H1 (cell line): ENCODE data around the gene RBBP9. TPM values are rescaled to one million over a fixed set of nuclear protein-coding genes. Genes with fewer than 3 reads are reported as not detected.

ENCODE experiments used
- CTCF ChIA-PET: fragments of 300-600 bp; sonication (Branson Sonifier 250); formaldehyde crosslinking; loops from one replicate; lab custom pipeline; 2021; ENCODE audit not compliant: partially characterized antibody; lab: Charles Lee
- POLR2A ChIA-PET: fragments of 300-600 bp; sonication (Branson Sonifier 250); formaldehyde crosslinking; loops from one replicate; lab custom pipeline; 2021; ENCODE audit warnings: inconsistent platforms; ENCODE audit not compliant: partially characterized antibody; lab: Charles Lee
- DNase-seq, 2 experiments: peaks; one replicate each; pipeline versions ENCODE4 v3.0.0 to v3.0.0-alpha.2; 2010 to 2022; ENCODE audit warnings: low spot score in 2 of 2, low read depth in 1 of 2, mixed read lengths in 1 of 2
- FAIRE-seq: peaks from 2 replicates; lab custom pipeline; 2011; peaks lifted over from hg19 to GRCh38; lab: Jason Lieb, UNC
- H2AFZ ChIP-seq: 2 replicates; pipeline ENCODE4 v1.8.1; 2012; ENCODE audit warnings: low read length, inconsistent platforms
- H2AK5ac ChIP-seq: 2 replicates; pipeline ENCODE4 v1.6.1; 2013; ENCODE audit warnings: low read depth, low read length
- H2BK120ac ChIP-seq: replicated peaks from 2 replicates; pipeline ENCODE3; 2013; ENCODE audit warnings: low read depth, low read length, inconsistent platforms
- H2BK12ac ChIP-seq: 2 replicates; pipeline ENCODE4 v1.6.1; 2013; ENCODE audit warnings: low read depth, low read length
- H2BK15ac ChIP-seq: 2 replicates; pipeline ENCODE4 v1.6.1; 2013; ENCODE audit warnings: low read length
- H2BK20ac ChIP-seq: 2 replicates; pipeline ENCODE4 v1.6.1; 2013; ENCODE audit warnings: low read length
- H2BK5ac ChIP-seq: 2 replicates; pipeline ENCODE4 v1.6.1; 2013; ENCODE audit warnings: low read depth, low read length
- H3K14ac ChIP-seq: 2 replicates; pipeline ENCODE4 v1.6.1; 2013; ENCODE audit warnings: inconsistent platforms; ENCODE audit not compliant: insufficient read length
- H3K18ac ChIP-seq: 2 replicates; pipeline ENCODE4 v1.6.1; 2013; ENCODE audit warnings: low read length; ENCODE audit errors: extremely low read depth
- H3K23ac ChIP-seq: 2 replicates; pipeline ENCODE4 v1.6.1; 2013; ENCODE audit warnings: inconsistent platforms; ENCODE audit not compliant: insufficient read length
- H3K23me2 ChIP-seq: 2 replicates; pipeline ENCODE4 v1.6.1; 2013; ENCODE audit warnings: low read depth, low read length
- H3K27ac ChIP-seq: 2 replicates; pipeline ENCODE4 v1.6.1; 2011; ENCODE audit warnings: low read depth, low read length, inconsistent platforms
- H3K27me3 ChIP-seq, 4 experiments: replicated peaks in 1 of 4; 1 replicate in 1 of 4; 2 replicates in 3 of 4; pipeline versions ENCODE4 v1.6.1 to v1.8.1; 2011 to 2013; ENCODE audit warnings: low read length in 3 of 4, mild to moderate bottlenecking in 3 of 4, inconsistent platforms in 2 of 4, mixed read lengths in 2 of 4, moderate library complexity in 1 of 4; ENCODE audit not compliant: control insufficient read depth in 3 of 4, insufficient read depth in 3 of 4; ENCODE audit errors: extremely low read depth in 1 of 4
- H3K36me3 ChIP-seq, 4 experiments: 2 replicates each; pipeline versions ENCODE4 v1.6.1 to v1.8.1; 2011 to 2013; ENCODE audit warnings: mild to moderate bottlenecking in 4 of 4, low read length in 3 of 4, moderate library complexity in 2 of 4, control low read depth in 1 of 4, inconsistent platforms in 1 of 4; ENCODE audit not compliant: insufficient read depth in 4 of 4, control insufficient read depth in 2 of 4
- H3K4ac ChIP-seq: replicated peaks from 2 replicates; pipeline ENCODE3; 2013; ENCODE audit warnings: low read length, low read depth, mixed read lengths, inconsistent platforms; ENCODE audit not compliant: insufficient read length
- H3K4me1 ChIP-seq, 4 experiments: replicated peaks in 1 of 4; 1 replicate in 1 of 4; 2 replicates in 3 of 4; pipeline versions ENCODE4 v1.6.1 to v1.8.1; 2011 to 2013; ENCODE audit warnings: low read length in 3 of 4, inconsistent platforms in 2 of 4, mixed read lengths in 1 of 4; ENCODE audit not compliant: insufficient read depth in 4 of 4, control insufficient read depth in 3 of 4
- H3K4me2 ChIP-seq, 2 experiments: 2 replicates each; pipeline versions ENCODE4 v1.6.1 to v1.8.1; 2011 to 2013; ENCODE audit warnings: low read depth in 2 of 2, low read length in 2 of 2, control low read depth in 1 of 2, inconsistent platforms in 1 of 2, mild to moderate bottlenecking in 1 of 2; ENCODE audit not compliant: insufficient read depth in 1 of 2
- H3K4me3 ChIP-seq, 4 experiments: fragments of 200-600, 300-600 bp in 1 of 4; sonication (generic), shearing (Covaris generic), sonication (Bioruptor Twin) in 1 of 4; 2 replicates each; pipeline versions ENCODE4 v1.5.1 to v1.8.1; 2011 to 2016; ENCODE audit warnings: low read length in 4 of 4, low read depth in 3 of 4, control low read depth in 2 of 4, inconsistent platforms in 2 of 4, mild to moderate bottlenecking in 2 of 4, mixed read lengths in 1 of 4, moderate library complexity in 1 of 4; ENCODE audit not compliant: insufficient read depth in 2 of 4; ENCODE audit errors: extremely low read depth in 1 of 4
- H3K56ac ChIP-seq: replicated peaks from 2 replicates; pipeline ENCODE3; 2013; ENCODE audit warnings: low read depth, mild to moderate bottlenecking, mixed read lengths, low read length, inconsistent platforms; ENCODE audit not compliant: insufficient read length
- H3K79me1 ChIP-seq: 2 replicates; pipeline ENCODE4 v1.6.1; 2013; ENCODE audit warnings: low read depth, low read length, control low read depth
- H3K79me2 ChIP-seq, 2 experiments: 2 replicates each; pipeline versions ENCODE4 v1.6.1 to v1.8.1; 2012 to 2013; ENCODE audit warnings: low read length in 2 of 2, mild to moderate bottlenecking in 2 of 2, inconsistent platforms in 1 of 2; ENCODE audit not compliant: insufficient read depth in 2 of 2, control insufficient read depth in 1 of 2
- H3K9ac ChIP-seq, 4 experiments: replicated peaks in 1 of 4; 1 replicate in 1 of 4; 2 replicates in 3 of 4; pipeline versions ENCODE4 v1.6.1 to v1.8.1; 2011 to 2013; ENCODE audit warnings: low read depth in 3 of 4, low read length in 3 of 4, control low read depth in 2 of 4, mild to moderate bottlenecking in 2 of 4, moderate library complexity in 2 of 4, inconsistent platforms in 1 of 4; ENCODE audit errors: extremely low read depth in 1 of 4
- H3K9me3 ChIP-seq, 2 experiments: 2 replicates each; pipeline versions ENCODE4 v1.6.1 to v1.8.1; 2012 to 2013; ENCODE audit warnings: mild to moderate bottlenecking in 2 of 2, moderate library complexity in 2 of 2, control low read depth in 1 of 2, inconsistent platforms in 1 of 2, low read depth in 1 of 2, low read length in 1 of 2, mixed read lengths in 1 of 2; ENCODE audit not compliant: insufficient read depth in 2 of 2
- H4K20me1 ChIP-seq, 2 experiments: replicated peaks in 1 of 2; 2 replicates each; pipeline versions ENCODE3 to v1.8.1; 2011 to 2013; ENCODE audit warnings: inconsistent platforms in 2 of 2, low read length in 2 of 2, mild to moderate bottlenecking in 1 of 2; ENCODE audit not compliant: insufficient read depth in 2 of 2, control insufficient read depth in 1 of 2
- H4K5ac ChIP-seq: 2 replicates; pipeline ENCODE4 v1.6.1; 2013; ENCODE audit warnings: low read length, low read depth, mixed read lengths, inconsistent platforms; ENCODE audit not compliant: insufficient read length
- H4K8ac ChIP-seq: 2 replicates; pipeline ENCODE4 v1.8.0; 2013; ENCODE audit warnings: mild to moderate bottlenecking, moderate library complexity, low read length, inconsistent platforms; ENCODE audit not compliant: insufficient read depth; ENCODE audit errors: extremely low read depth
- H4K91ac ChIP-seq: replicated peaks from 2 replicates; pipeline ENCODE3; 2013; ENCODE audit warnings: low read length, mixed read lengths, inconsistent platforms; ENCODE audit not compliant: insufficient read length
- EZH2 ChIP-seq: fragments of 200-600 bp; sonication (generic); IDR thresholded peaks from 2 replicates; pipeline ENCODE4 v1.7.1; 2012; ENCODE audit warnings: low read depth, mild to moderate bottlenecking, moderate library complexity, low read length, inconsistent platforms; ENCODE audit not compliant: severe bottlenecking
- WGBS, 2 experiments: shearing (Covaris generic) in 1 of 2; methylation state at CpG; one replicate each; pipeline versions ENCODE4 v1.1.6 to v1.1.7; 2013 to 2015; ENCODE audit warnings: low lambda C conversion rate in 2 of 2, mixed read lengths in 2 of 2, inconsistent platforms in 1 of 2, low coverage in 1 of 2, missing lambda C conversion rate in 1 of 2; ENCODE audit not compliant: insufficient replicate concordance in 2 of 2, insufficient coverage in 1 of 2, insufficient read length in 1 of 2; ENCODE audit errors: extremely low coverage in 1 of 2, missing lambda C conversion rate in 1 of 2; 5-methylcytosine and 5-hydroxymethylcytosine counted together
- polyA plus RNA-seq, 7 experiments: library from polyadenylated mRNA; depleted of rRNA in 3 of 7; stranded (reverse) in 5 of 7; unstranded in 2 of 7; fragments of >200 nt in 5 of 7; fragments of 200-250 nt in 2 of 7; gene quantifications; 1 replicate in 5 of 7; 2 replicates in 1 of 7; 4 replicates in 1 of 7; pipeline versions ENCODE4 v1.2.1 to v1.2.3, GENCODE V29; 2011 to 2013; ENCODE audit warnings: missing spikeins in 2 of 7, mixed read lengths in 2 of 7
- total RNA-seq: library from RNA; stranded (reverse); fragmentation: NEBNext Ultra II Directional; extraction: Animal tissue kit (Norgen Biotek cat#: 25700); gene quantifications from 2 replicates; pipeline ENCODE4 v1.2.1, GENCODE V29; 2021

RBBP9 gene
- total and polyA plus RNA-seq, 2 of the 8 experiments (the other 6 are each of a cell fraction or from before 2014, with no cell fraction given), result 9.5 to 13.5 TPM

- Histone ChIP-seq H3K27me3 (no peaks in the 10 kb centered on the region), H3K27ac (no peak overlapping the region), H3K18ac (no peak overlapping the region), H3K79me1 (no peaks in the 10 kb centered on the region), H2BK20ac (no peak overlapping the region), H3K23me2 (no peaks in the 10 kb centered on the region), H3K56ac (no peak overlapping the region), H4K91ac (no peak overlapping the region), H3K79me2 (no peaks in the 10 kb centered on the region), H4K20me1 (no peaks in the 10 kb centered on the region), H3K4ac (no peak overlapping the region), H2BK120ac (no peak overlapping the region), H3K4me1 (no peaks in the 10 kb centered on the region), H3K4me2 (no peak overlapping the region), H2BK15ac (no peak overlapping the region), H2BK12ac (no peak overlapping the region), H3K4me3 (no peak overlapping the region), H4K8ac (no peak overlapping the region), H2AK5ac (no peak overlapping the region), H3K23ac (no peak overlapping the region), H3K9me3 (no peaks in the 10 kb centered on the region), H3K36me3 (peaks cover 2 to 42% (median 26%) of the 10 kb centered on the region in 4 experiments; a peak in 7 of 8 replicates), H3K14ac (no peak overlapping the region), H4K5ac (no peak overlapping the region), H3K9ac (no peak overlapping the region), H2BK5ac (no peak overlapping the region), H2AFZ (no peak overlapping the region)
- no peak for FAIRE-seq
- no peak for DNase-seq
- ChIA-PET CTCF (interaction anchor here (0.6 kb wide), 1 partner anchor 259 kb away, joined by 3 read pairs; no protein-coding TSS in a partner anchor), POLR2A (interaction anchor here (0.9 to 1.4 kb wide), 3 partner anchors 9 to 21 kb away, joined by 3 to 4 read pairs (median 4); partner anchors contain the start of genes DZANK1 and POLR3F)
- WGBS, 2 experiments, result 100% methylated on average over 3 of the region's 3 CpGs; no CpG with 5 or more reads in 1 of the 2 experiments
- no peak for TF ChIP-seq EZH2
- TF ChIP-seq, all 59 proteins: peak for 0
These were observed 8.7 kb downstream of the RBBP9 start for GRCh38 chr20:18488301-18488700.
